ENCODE data around the gene CDH11. TPM values are rescaled to one million over a fixed set of nuclear protein-coding genes. Genes with fewer than 3 reads are reported as not detected.

CDH11 gene
- total and polyA plus RNA-seq, 4 donors: 0.72 to 5.3 (median 1.9) TPM

DNA sequence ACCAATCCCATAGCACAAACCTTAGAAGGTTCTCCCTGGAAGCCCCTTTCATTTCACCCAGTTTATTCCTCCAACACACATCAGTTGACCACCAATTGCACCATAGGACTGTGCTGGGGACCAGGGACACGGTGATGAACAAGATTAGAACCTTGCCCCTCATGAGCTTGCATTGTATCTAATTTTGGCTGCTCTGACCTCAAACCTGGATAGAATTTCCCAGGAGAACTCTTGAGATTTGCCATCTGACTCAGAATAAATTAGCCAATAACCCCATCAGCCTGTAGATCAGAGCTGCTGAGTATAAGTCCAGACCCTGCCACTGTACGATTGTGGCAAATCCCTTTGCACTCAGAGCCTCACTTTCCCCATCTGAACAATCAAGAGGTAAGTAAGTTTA, 52.1 kb downstream of the CDH11 start:
- H3K4me3 ChIP-seq (ENCODE audit: low read depth in 1 of 3, low read length in 3 of 3): no peak overlapping the region
- H3K9ac ChIP-seq (ENCODE audit: low read depth in 1 of 2, low read length in 2 of 2): no peak overlapping the region
- H3K9me3 ChIP-seq (ENCODE audit: control insufficient read depth in 4 of 4, low read length in 3 of 4): no peaks in the 10 kb centered on the region
- H3K4me1 ChIP-seq (ENCODE audit: control insufficient read depth in 4 of 4, insufficient read depth in 4 of 4, low read length in 3 of 4): no peaks in the 10 kb centered on the region
- peaks cover 0 to 8% (median 2%) of the 10 kb centered on the region in 4 donors for H3K27me3 ChIP-seq (ENCODE audit: control insufficient read depth in 4 of 4, insufficient read depth in 4 of 4, low read length in 3 of 4)
- DNase-seq (ENCODE audit: low spot score): no peak
- WGBS: 80% methylated on average over 2 of the region's 2 CpGs
- no peaks in the 10 kb centered on the region for H3K36me3 ChIP-seq (ENCODE audit: control insufficient read depth in 4 of 4, insufficient read depth in 3 of 4, low read depth in 1 of 4, low read length in 3 of 4)
- H3K27ac ChIP-seq (ENCODE audit: low read depth in 1 of 2, low read length in 2 of 2): no peak overlapping the region
- TF ChIP-seq, protein P1, sequence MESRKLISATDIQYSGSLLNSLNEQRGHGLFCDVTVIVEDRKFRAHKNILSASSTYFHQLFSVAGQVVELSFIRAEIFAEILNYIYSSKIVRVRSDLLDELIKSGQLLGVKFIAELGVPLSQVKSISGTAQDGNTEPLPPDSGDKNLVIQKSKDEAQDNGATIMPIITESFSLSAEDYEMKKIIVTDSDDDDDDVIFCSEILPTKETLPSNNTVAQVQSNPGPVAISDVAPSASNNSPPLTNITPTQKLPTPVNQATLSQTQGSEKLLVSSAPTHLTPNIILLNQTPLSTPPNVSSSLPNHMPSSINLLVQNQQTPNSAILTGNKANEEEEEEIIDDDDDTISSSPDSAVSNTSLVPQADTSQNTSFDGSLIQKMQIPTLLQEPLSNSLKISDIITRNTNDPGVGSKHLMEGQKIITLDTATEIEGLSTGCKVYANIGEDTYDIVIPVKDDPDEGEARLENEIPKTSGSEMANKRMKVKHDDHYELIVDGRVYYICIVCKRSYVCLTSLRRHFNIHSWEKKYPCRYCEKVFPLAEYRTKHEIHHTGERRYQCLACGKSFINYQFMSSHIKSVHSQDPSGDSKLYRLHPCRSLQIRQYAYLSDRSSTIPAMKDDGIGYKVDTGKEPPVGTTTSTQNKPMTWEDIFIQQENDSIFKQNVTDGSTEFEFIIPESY (IDR thresholded peaks at IDR 0.05): no peak
- TF ChIP-seq RAD21 (IDR thresholded peaks at IDR 0.05) (no peak), GABPA (IDR thresholded peaks at IDR 0.05 in 1 of 2, conservative IDR thresholded peaks at IDR 0.05 in 1 of 2) (no peak), HNF4G (IDR thresholded peaks at IDR 0.05) (no peak), JUND (IDR thresholded peaks at IDR 0.05) (no peak), EGR1 (IDR thresholded peaks at IDR 0.05; ENCODE audit: low read depth in 2 of 2) (no peak), HNF4A (conservative IDR thresholded peaks at IDR 0.05) (no peak), TAF1 (conservative IDR thresholded peaks at IDR 0.05) (no peak), FOXA1 (IDR thresholded peaks at IDR 0.05) (no peak)
- TF ChIP-seq, protein P2, sequence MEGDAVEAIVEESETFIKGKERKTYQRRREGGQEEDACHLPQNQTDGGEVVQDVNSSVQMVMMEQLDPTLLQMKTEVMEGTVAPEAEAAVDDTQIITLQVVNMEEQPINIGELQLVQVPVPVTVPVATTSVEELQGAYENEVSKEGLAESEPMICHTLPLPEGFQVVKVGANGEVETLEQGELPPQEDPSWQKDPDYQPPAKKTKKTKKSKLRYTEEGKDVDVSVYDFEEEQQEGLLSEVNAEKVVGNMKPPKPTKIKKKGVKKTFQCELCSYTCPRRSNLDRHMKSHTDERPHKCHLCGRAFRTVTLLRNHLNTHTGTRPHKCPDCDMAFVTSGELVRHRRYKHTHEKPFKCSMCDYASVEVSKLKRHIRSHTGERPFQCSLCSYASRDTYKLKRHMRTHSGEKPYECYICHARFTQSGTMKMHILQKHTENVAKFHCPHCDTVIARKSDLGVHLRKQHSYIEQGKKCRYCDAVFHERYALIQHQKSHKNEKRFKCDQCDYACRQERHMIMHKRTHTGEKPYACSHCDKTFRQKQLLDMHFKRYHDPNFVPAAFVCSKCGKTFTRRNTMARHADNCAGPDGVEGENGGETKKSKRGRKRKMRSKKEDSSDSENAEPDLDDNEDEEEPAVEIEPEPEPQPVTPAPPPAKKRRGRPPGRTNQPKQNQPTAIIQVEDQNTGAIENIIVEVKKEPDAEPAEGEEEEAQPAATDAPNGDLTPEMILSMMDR (IDR thresholded peaks at IDR 0.05; ENCODE audit: low read depth, low read length, missing input control): no peak
- TF ChIP-seq, protein P3, sequence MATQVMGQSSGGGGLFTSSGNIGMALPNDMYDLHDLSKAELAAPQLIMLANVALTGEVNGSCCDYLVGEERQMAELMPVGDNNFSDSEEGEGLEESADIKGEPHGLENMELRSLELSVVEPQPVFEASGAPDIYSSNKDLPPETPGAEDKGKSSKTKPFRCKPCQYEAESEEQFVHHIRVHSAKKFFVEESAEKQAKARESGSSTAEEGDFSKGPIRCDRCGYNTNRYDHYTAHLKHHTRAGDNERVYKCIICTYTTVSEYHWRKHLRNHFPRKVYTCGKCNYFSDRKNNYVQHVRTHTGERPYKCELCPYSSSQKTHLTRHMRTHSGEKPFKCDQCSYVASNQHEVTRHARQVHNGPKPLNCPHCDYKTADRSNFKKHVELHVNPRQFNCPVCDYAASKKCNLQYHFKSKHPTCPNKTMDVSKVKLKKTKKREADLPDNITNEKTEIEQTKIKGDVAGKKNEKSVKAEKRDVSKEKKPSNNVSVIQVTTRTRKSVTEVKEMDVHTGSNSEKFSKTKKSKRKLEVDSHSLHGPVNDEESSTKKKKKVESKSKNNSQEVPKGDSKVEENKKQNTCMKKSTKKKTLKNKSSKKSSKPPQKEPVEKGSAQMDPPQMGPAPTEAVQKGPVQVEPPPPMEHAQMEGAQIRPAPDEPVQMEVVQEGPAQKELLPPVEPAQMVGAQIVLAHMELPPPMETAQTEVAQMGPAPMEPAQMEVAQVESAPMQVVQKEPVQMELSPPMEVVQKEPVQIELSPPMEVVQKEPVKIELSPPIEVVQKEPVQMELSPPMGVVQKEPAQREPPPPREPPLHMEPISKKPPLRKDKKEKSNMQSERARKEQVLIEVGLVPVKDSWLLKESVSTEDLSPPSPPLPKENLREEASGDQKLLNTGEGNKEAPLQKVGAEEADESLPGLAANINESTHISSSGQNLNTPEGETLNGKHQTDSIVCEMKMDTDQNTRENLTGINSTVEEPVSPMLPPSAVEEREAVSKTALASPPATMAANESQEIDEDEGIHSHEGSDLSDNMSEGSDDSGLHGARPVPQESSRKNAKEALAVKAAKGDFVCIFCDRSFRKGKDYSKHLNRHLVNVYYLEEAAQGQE (IDR thresholded peaks at IDR 0.05): no peak

DNA sequence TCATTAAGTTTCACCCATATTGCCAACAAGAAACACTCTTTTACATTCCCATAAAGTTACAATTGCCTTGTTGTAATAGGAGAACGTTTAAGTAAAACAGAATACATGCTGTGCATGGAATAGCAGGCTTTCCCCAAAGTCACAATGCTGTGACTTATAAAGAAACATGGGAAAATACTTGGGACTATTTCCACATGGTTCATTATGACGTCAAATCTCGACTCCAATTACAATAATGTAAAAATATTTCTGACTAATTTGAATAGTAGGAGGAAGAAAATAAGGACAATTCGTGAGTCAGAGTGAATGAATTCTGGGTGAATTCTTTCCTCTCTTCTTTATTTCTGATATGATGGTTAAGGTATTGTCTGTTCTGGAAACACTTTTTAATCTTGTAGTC, 52.8 kb downstream of the CDH11 start:
- WGBS: 46% methylated on average over 4 of the region's 4 CpGs
- no peak overlapping the region for H3K4me3 ChIP-seq (ENCODE audit: low read depth in 1 of 3, low read length in 3 of 3)
- no peaks in the 10 kb centered on the region for H3K4me1 ChIP-seq (ENCODE audit: control insufficient read depth in 4 of 4, insufficient read depth in 4 of 4, low read length in 3 of 4)

More for the DNA sequence above, 52.8 kb downstream of the CDH11 start:
- Histone ChIP-seq H3K9ac (ENCODE audit: low read depth in 1 of 2, low read length in 2 of 2) (no peak overlapping the region), H3K27ac (ENCODE audit: low read depth in 1 of 2, low read length in 2 of 2) (no peak overlapping the region), H3K27me3 (ENCODE audit: control insufficient read depth in 4 of 4, insufficient read depth in 4 of 4, low read length in 3 of 4) (peaks cover 0 to 8% (median 2%) of the 10 kb centered on the region in 4 donors), H3K9me3 (ENCODE audit: control insufficient read depth in 4 of 4, low read length in 3 of 4) (no peaks in the 10 kb centered on the region), H3K36me3 (ENCODE audit: control insufficient read depth in 4 of 4, insufficient read depth in 3 of 4, low read depth in 1 of 4, low read length in 3 of 4) (no peaks in the 10 kb centered on the region)
- DNase-seq (ENCODE audit: low spot score): no peak
- TF ChIP-seq, protein P4, sequence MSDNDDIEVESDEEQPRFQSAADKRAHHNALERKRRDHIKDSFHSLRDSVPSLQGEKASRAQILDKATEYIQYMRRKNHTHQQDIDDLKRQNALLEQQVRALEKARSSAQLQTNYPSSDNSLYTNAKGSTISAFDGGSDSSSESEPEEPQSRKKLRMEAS (IDR thresholded peaks at IDR 0.05): no peak
- TF ChIP-seq RXRA (IDR thresholded peaks at IDR 0.05): no peak
- TF ChIP-seq EGR1 (IDR thresholded peaks at IDR 0.05; ENCODE audit: low read depth in 2 of 2): no peak
- TF ChIP-seq, protein P2 (IDR thresholded peaks at IDR 0.05; ENCODE audit: low read depth, low read length, missing input control): no peak
- TF ChIP-seq, protein P3 (IDR thresholded peaks at IDR 0.05): no peak
- TF ChIP-seq, protein P1 (IDR thresholded peaks at IDR 0.05): no peak
- no peak for TF ChIP-seq TAF1 (conservative IDR thresholded peaks at IDR 0.05)

Measured in liver (tissue), 9 donors.